H1 (cell line): ENCODE results near the gene CRX. TPM values are rescaled to one million over a fixed set of nuclear protein-coding genes. Genes with fewer than 3 reads are reported as not detected.

Source experiments
- CTCF ChIA-PET: fragments of 300-600 bp; sonication (Branson Sonifier 250); formaldehyde crosslinking; loops from one replicate; lab custom pipeline; 2021; ENCODE audit not compliant: partially characterized antibody; lab: Charles Lee
- POLR2A ChIA-PET: fragments of 300-600 bp; sonication (Branson Sonifier 250); formaldehyde crosslinking; loops from one replicate; lab custom pipeline; 2021; ENCODE audit warnings: inconsistent platforms; ENCODE audit not compliant: partially characterized antibody; lab: Charles Lee
- DNase-seq, 2 experiments: peaks; one replicate each; pipeline versions ENCODE4 v3.0.0 to v3.0.0-alpha.2; 2010 to 2022; ENCODE audit warnings: low spot score in 2 of 2, low read depth in 1 of 2, mixed read lengths in 1 of 2
- FAIRE-seq: peaks from 2 replicates; lab custom pipeline; 2011; peaks lifted over from hg19 to GRCh38; lab: Jason Lieb, UNC
- H2AFZ ChIP-seq: 2 replicates; pipeline ENCODE4 v1.8.1; 2012; ENCODE audit warnings: low read length, inconsistent platforms
- H2AK5ac ChIP-seq: 2 replicates; pipeline ENCODE4 v1.6.1; 2013; ENCODE audit warnings: low read depth, low read length
- H2BK120ac ChIP-seq: replicated peaks from 2 replicates; pipeline ENCODE3; 2013; ENCODE audit warnings: low read depth, low read length, inconsistent platforms
- H2BK12ac ChIP-seq: 2 replicates; pipeline ENCODE4 v1.6.1; 2013; ENCODE audit warnings: low read depth, low read length
- H2BK15ac ChIP-seq: 2 replicates; pipeline ENCODE4 v1.6.1; 2013; ENCODE audit warnings: low read length
- H2BK20ac ChIP-seq: 2 replicates; pipeline ENCODE4 v1.6.1; 2013; ENCODE audit warnings: low read length
- H2BK5ac ChIP-seq: 2 replicates; pipeline ENCODE4 v1.6.1; 2013; ENCODE audit warnings: low read depth, low read length
- H3K14ac ChIP-seq: 2 replicates; pipeline ENCODE4 v1.6.1; 2013; ENCODE audit warnings: inconsistent platforms; ENCODE audit not compliant: insufficient read length
- H3K18ac ChIP-seq: 2 replicates; pipeline ENCODE4 v1.6.1; 2013; ENCODE audit warnings: low read length; ENCODE audit errors: extremely low read depth
- H3K23ac ChIP-seq: 2 replicates; pipeline ENCODE4 v1.6.1; 2013; ENCODE audit warnings: inconsistent platforms; ENCODE audit not compliant: insufficient read length
- H3K23me2 ChIP-seq: 2 replicates; pipeline ENCODE4 v1.6.1; 2013; ENCODE audit warnings: low read depth, low read length
- H3K27ac ChIP-seq: 2 replicates; pipeline ENCODE4 v1.6.1; 2011; ENCODE audit warnings: low read depth, low read length, inconsistent platforms
- H3K27me3 ChIP-seq, 4 experiments: replicated peaks in 1 of 4; 1 replicate in 1 of 4; 2 replicates in 3 of 4; pipeline versions ENCODE4 v1.6.1 to v1.8.1; 2011 to 2013; ENCODE audit warnings: low read length in 3 of 4, mild to moderate bottlenecking in 3 of 4, inconsistent platforms in 2 of 4, mixed read lengths in 2 of 4, moderate library complexity in 1 of 4; ENCODE audit not compliant: control insufficient read depth in 3 of 4, insufficient read depth in 3 of 4; ENCODE audit errors: extremely low read depth in 1 of 4
- H3K36me3 ChIP-seq, 4 experiments: 2 replicates each; pipeline versions ENCODE4 v1.6.1 to v1.8.1; 2011 to 2013; ENCODE audit warnings: mild to moderate bottlenecking in 4 of 4, low read length in 3 of 4, moderate library complexity in 2 of 4, control low read depth in 1 of 4, inconsistent platforms in 1 of 4; ENCODE audit not compliant: insufficient read depth in 4 of 4, control insufficient read depth in 2 of 4
- H3K4ac ChIP-seq: replicated peaks from 2 replicates; pipeline ENCODE3; 2013; ENCODE audit warnings: low read length, low read depth, mixed read lengths, inconsistent platforms; ENCODE audit not compliant: insufficient read length
- H3K4me1 ChIP-seq, 4 experiments: replicated peaks in 1 of 4; 1 replicate in 1 of 4; 2 replicates in 3 of 4; pipeline versions ENCODE4 v1.6.1 to v1.8.1; 2011 to 2013; ENCODE audit warnings: low read length in 3 of 4, inconsistent platforms in 2 of 4, mixed read lengths in 1 of 4; ENCODE audit not compliant: insufficient read depth in 4 of 4, control insufficient read depth in 3 of 4
- H3K4me2 ChIP-seq, 2 experiments: 2 replicates each; pipeline versions ENCODE4 v1.6.1 to v1.8.1; 2011 to 2013; ENCODE audit warnings: low read depth in 2 of 2, low read length in 2 of 2, control low read depth in 1 of 2, inconsistent platforms in 1 of 2, mild to moderate bottlenecking in 1 of 2; ENCODE audit not compliant: insufficient read depth in 1 of 2
- H3K4me3 ChIP-seq, 4 experiments: fragments of 200-600, 300-600 bp in 1 of 4; sonication (generic), shearing (Covaris generic), sonication (Bioruptor Twin) in 1 of 4; 2 replicates each; pipeline versions ENCODE4 v1.5.1 to v1.8.1; 2011 to 2016; ENCODE audit warnings: low read length in 4 of 4, low read depth in 3 of 4, control low read depth in 2 of 4, inconsistent platforms in 2 of 4, mild to moderate bottlenecking in 2 of 4, mixed read lengths in 1 of 4, moderate library complexity in 1 of 4; ENCODE audit not compliant: insufficient read depth in 2 of 4; ENCODE audit errors: extremely low read depth in 1 of 4
- H3K56ac ChIP-seq: replicated peaks from 2 replicates; pipeline ENCODE3; 2013; ENCODE audit warnings: low read depth, mild to moderate bottlenecking, mixed read lengths, low read length, inconsistent platforms; ENCODE audit not compliant: insufficient read length
- H3K79me1 ChIP-seq: 2 replicates; pipeline ENCODE4 v1.6.1; 2013; ENCODE audit warnings: low read depth, low read length, control low read depth
- H3K79me2 ChIP-seq, 2 experiments: 2 replicates each; pipeline versions ENCODE4 v1.6.1 to v1.8.1; 2012 to 2013; ENCODE audit warnings: low read length in 2 of 2, mild to moderate bottlenecking in 2 of 2, inconsistent platforms in 1 of 2; ENCODE audit not compliant: insufficient read depth in 2 of 2, control insufficient read depth in 1 of 2
- H3K9ac ChIP-seq, 4 experiments: replicated peaks in 1 of 4; 1 replicate in 1 of 4; 2 replicates in 3 of 4; pipeline versions ENCODE4 v1.6.1 to v1.8.1; 2011 to 2013; ENCODE audit warnings: low read depth in 3 of 4, low read length in 3 of 4, control low read depth in 2 of 4, mild to moderate bottlenecking in 2 of 4, moderate library complexity in 2 of 4, inconsistent platforms in 1 of 4; ENCODE audit errors: extremely low read depth in 1 of 4
- H3K9me3 ChIP-seq, 2 experiments: 2 replicates each; pipeline versions ENCODE4 v1.6.1 to v1.8.1; 2012 to 2013; ENCODE audit warnings: mild to moderate bottlenecking in 2 of 2, moderate library complexity in 2 of 2, control low read depth in 1 of 2, inconsistent platforms in 1 of 2, low read depth in 1 of 2, low read length in 1 of 2, mixed read lengths in 1 of 2; ENCODE audit not compliant: insufficient read depth in 2 of 2
- H4K20me1 ChIP-seq, 2 experiments: replicated peaks in 1 of 2; 2 replicates each; pipeline versions ENCODE3 to v1.8.1; 2011 to 2013; ENCODE audit warnings: inconsistent platforms in 2 of 2, low read length in 2 of 2, mild to moderate bottlenecking in 1 of 2; ENCODE audit not compliant: insufficient read depth in 2 of 2, control insufficient read depth in 1 of 2
- H4K5ac ChIP-seq: 2 replicates; pipeline ENCODE4 v1.6.1; 2013; ENCODE audit warnings: low read length, low read depth, mixed read lengths, inconsistent platforms; ENCODE audit not compliant: insufficient read length
- H4K8ac ChIP-seq: 2 replicates; pipeline ENCODE4 v1.8.0; 2013; ENCODE audit warnings: mild to moderate bottlenecking, moderate library complexity, low read length, inconsistent platforms; ENCODE audit not compliant: insufficient read depth; ENCODE audit errors: extremely low read depth
- H4K91ac ChIP-seq: replicated peaks from 2 replicates; pipeline ENCODE3; 2013; ENCODE audit warnings: low read length, mixed read lengths, inconsistent platforms; ENCODE audit not compliant: insufficient read length
- ASH2L ChIP-seq: fragments of 200-600, 300-600 bp; sonication (generic); IDR thresholded peaks from one replicate; pipeline ENCODE4 v1.7.1; 2017; ENCODE audit warnings: low read length
- BRCA1 ChIP-seq: IDR thresholded peaks from 2 replicates; pipeline ENCODE4 v1.6.1; 2012; ENCODE audit warnings: low read depth, low read length, improper control_type of control experiment
- CBX5 ChIP-seq: fragments of 300-800, 300-1000 bp; sonication (generic); IDR thresholded peaks from 2 replicates; pipeline ENCODE4 v1.7.1; 2016; ENCODE audit warnings: antibody characterized with exemption, low read length, low read depth
- CEBPB ChIP-seq: IDR thresholded peaks from 2 replicates; pipeline ENCODE4 v1.6.1; 2012; ENCODE audit warnings: low read depth, low read length
- FOSL1 ChIP-seq: IDR thresholded peaks from 2 replicates; pipeline ENCODE4 v1.6.1; 2011; ENCODE audit warnings: mild to moderate bottlenecking, low read depth, low read length, moderate library complexity; ENCODE audit not compliant: insufficient read depth
- GTF2F1 ChIP-seq: IDR thresholded peaks from 2 replicates; pipeline ENCODE4 v1.6.1; 2012; ENCODE audit warnings: low read depth, low read length, improper control_type of control experiment, borderline replicate concordance
- KDM4A ChIP-seq: IDR thresholded peaks from one replicate; pipeline ENCODE4 v1.7.1; 2012; ENCODE audit warnings: low read depth, mild to moderate bottlenecking, moderate library complexity, low read length, inconsistent platforms; ENCODE audit not compliant: severe bottlenecking
- KDM5A ChIP-seq: fragments of 200-600 bp; IDR thresholded peaks from 2 replicates; pipeline ENCODE4 v1.7.1; 2012; ENCODE audit warnings: mild to moderate bottlenecking, low read length, inconsistent platforms, mixed read lengths
- POLR2AphosphoS5 ChIP-seq: IDR thresholded peaks from 2 replicates; pipeline ENCODE4 v1.6.1; 2011; ENCODE audit warnings: low read depth, low read length
- POU5F1 ChIP-seq: IDR thresholded peaks from 2 replicates; pipeline ENCODE4 v1.6.1; 2011; ENCODE audit warnings: low read depth, mild to moderate bottlenecking, low read length, moderate library complexity
- SP4 ChIP-seq: IDR thresholded peaks from 2 replicates; pipeline ENCODE4 v1.6.1; 2012; ENCODE audit warnings: low read length, inconsistent platforms
- SRF ChIP-seq: IDR thresholded peaks from 2 replicates; pipeline ENCODE4 v1.6.1; 2011; ENCODE audit warnings: mild to moderate bottlenecking, low read depth, low read length, moderate library complexity
- USF2 ChIP-seq: IDR thresholded peaks from 2 replicates; pipeline ENCODE4 v1.6.1; 2011; ENCODE audit warnings: low read length, improper control_type of control experiment
- YY1 ChIP-seq: IDR thresholded peaks from 2 replicates; pipeline ENCODE4 v1.6.1; 2011; ENCODE audit warnings: low read depth, mild to moderate bottlenecking, low read length
- WGBS, 2 experiments: shearing (Covaris generic) in 1 of 2; methylation state at CpG; one replicate each; pipeline versions ENCODE4 v1.1.6 to v1.1.7; 2013 to 2015; ENCODE audit warnings: low lambda C conversion rate in 2 of 2, mixed read lengths in 2 of 2, inconsistent platforms in 1 of 2, low coverage in 1 of 2, missing lambda C conversion rate in 1 of 2; ENCODE audit not compliant: insufficient replicate concordance in 2 of 2, insufficient coverage in 1 of 2, insufficient read length in 1 of 2; ENCODE audit errors: extremely low coverage in 1 of 2, missing lambda C conversion rate in 1 of 2; 5-methylcytosine and 5-hydroxymethylcytosine counted together
- polyA plus RNA-seq, 7 experiments: library from polyadenylated mRNA; depleted of rRNA in 3 of 7; stranded (reverse) in 5 of 7; unstranded in 2 of 7; fragments of >200 nt in 5 of 7; fragments of 200-250 nt in 2 of 7; gene quantifications; 1 replicate in 5 of 7; 2 replicates in 1 of 7; 4 replicates in 1 of 7; pipeline versions ENCODE4 v1.2.1 to v1.2.3, GENCODE V29; 2011 to 2013; ENCODE audit warnings: missing spikeins in 2 of 7, mixed read lengths in 2 of 7
- total RNA-seq: library from RNA; stranded (reverse); fragmentation: NEBNext Ultra II Directional; extraction: Animal tissue kit (Norgen Biotek cat#: 25700); gene quantifications from 2 replicates; pipeline ENCODE4 v1.2.1, GENCODE V29; 2021

The CRX gene
- total and polyA plus RNA-seq, 2 of the 8 experiments (the other 6 are each of a cell fraction or from before 2014, with no cell fraction given), result 0.08 TPM; not detected in 1

DNA sequence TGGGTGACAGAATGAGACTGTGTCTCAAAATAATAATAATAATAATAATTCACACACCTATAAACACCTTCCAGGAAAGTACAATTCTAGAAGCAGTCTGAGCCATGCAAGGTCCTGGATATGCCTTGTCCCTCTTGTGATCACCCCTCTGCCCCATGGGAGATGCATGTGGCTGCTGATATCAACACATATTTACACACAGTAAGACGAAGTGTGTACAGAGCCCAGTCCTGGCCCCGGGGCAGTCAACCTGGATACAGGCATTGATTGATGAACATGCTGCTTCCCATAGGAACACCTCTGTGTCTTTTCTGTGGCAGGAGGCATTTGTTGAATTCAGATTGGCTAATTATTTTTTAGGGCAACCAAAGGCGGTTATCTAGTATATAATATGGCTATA is 61.2 kb downstream of the CRX start:
- H3K27me3 ChIP-seq, result no peaks in the 10 kb centered on the region
- H2AFZ ChIP-seq, result no peak overlapping the region
- 90% methylated on average over 3 of the region's 3 CpGs; no CpG with 5 or more reads in 1 of the 2 experiments for WGBS, 2 experiments
- H2BK5ac ChIP-seq, result no peak overlapping the region
- H4K20me1 ChIP-seq, result no peaks in the 10 kb centered on the region
- H3K4me1 ChIP-seq, result no peaks in the 10 kb centered on the region
- no peak overlapping the region for H4K5ac ChIP-seq
- H3K79me2 ChIP-seq, result no peaks in the 10 kb centered on the region
- no peak overlapping the region for H3K27ac ChIP-seq
- no peaks in the 10 kb centered on the region for H3K36me3 ChIP-seq
- H3K23me2 ChIP-seq, result no peaks in the 10 kb centered on the region
- H3K9ac ChIP-seq, result no peak overlapping the region; a peak in 1 of 7 replicates
- no peak overlapping the region for H2BK12ac ChIP-seq
- no peak overlapping the region for H3K4ac ChIP-seq
- no peak overlapping the region for H3K23ac ChIP-seq
- no peak overlapping the region for H2BK120ac ChIP-seq
- H2AK5ac ChIP-seq, result no peak overlapping the region
- no peak for DNase-seq
- H3K18ac ChIP-seq, result no peak overlapping the region
- H3K4me2 ChIP-seq, result no peak overlapping the region
- H3K56ac ChIP-seq, result no peak overlapping the region
- POLR2A ChIA-PET, result no interaction called here
- no peaks in the 10 kb centered on the region for H3K9me3 ChIP-seq
- H2BK15ac ChIP-seq, result no peak overlapping the region
- H4K91ac ChIP-seq, result no peak overlapping the region
- no peak for FAIRE-seq
- H3K14ac ChIP-seq, result no peak overlapping the region
- no peak overlapping the region for H4K8ac ChIP-seq
- H3K4me3 ChIP-seq, result no peak overlapping the region
- H2BK20ac ChIP-seq, result no peak overlapping the region
- CTCF ChIA-PET, result interaction anchor here (0.6 kb wide), 1 partner anchor 596 kb away, joined by 3 read pairs; no protein-coding TSS in a partner anchor
- no peaks in the 10 kb centered on the region for H3K79me1 ChIP-seq
- TF ChIP-seq ASH2L (no peak), CBX5 (no peak), FOSL1 (no peak), YY1 (no peak), USF2 (no peak), GTF2F1 (no peak), KDM5A (no peak), KDM4A (no peak), CEBPB (no peak), POU5F1 (no peak), SRF (no peak), SP4 (no peak), BRCA1 (no peak), POLR2AphosphoS5 (no peak)
